Suprapubic skin (tissue), 4 donors: ENCODE results near the gene JAZF1.

Experiments
- CTCF ChIP-seq, 2 donors: fragments of 200-600 bp in 1 of 2; fragments of 450-650 bp in 1 of 2; sonication (generic) in 1 of 2; IDR thresholded peaks; one replicate each; pipeline ENCODE4 v1.5.1; 2016 to 2019; ENCODE audit warnings: antibody characterized with exemption in 2 of 2, mild to moderate bottlenecking in 1 of 2, moderate library complexity in 1 of 2
- POLR2A ChIP-seq, 2 donors: fragments of 450-650 bp; IDR thresholded peaks; one replicate each; pipeline ENCODE4 v1.6.1; 2017; ENCODE audit warnings: antibody characterized with exemption in 2 of 2, mild to moderate bottlenecking in 2 of 2, moderate library complexity in 2 of 2
- POLR2AphosphoS5 ChIP-seq, 3 donors: sonication (generic); formaldehyde crosslinking; IDR thresholded peaks; one replicate each; pipeline ENCODE4 v1.6.1; 2017; ENCODE audit warnings: antibody characterized with exemption in 3 of 3

DNA sequence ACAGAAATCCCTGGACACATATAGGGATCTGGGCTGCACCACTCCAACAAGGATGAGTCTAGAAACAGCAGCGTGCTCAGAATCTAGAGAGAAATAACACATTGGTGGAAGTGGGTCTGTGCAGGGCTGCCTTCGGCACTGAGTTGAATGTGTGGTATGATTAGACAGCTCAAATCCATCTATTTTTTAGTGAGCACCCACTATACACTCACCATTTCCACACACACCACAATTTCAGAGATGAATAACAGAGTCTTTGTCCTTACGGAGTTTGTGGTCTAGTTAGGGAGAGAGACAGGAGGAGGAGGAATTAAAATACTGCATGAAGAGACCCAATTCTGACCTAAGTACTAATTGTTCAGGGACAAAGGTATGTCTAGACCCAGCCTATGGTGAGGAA, 44.2 kb downstream of the JAZF1 start:
- TF ChIP-seq CTCF (IDR thresholded peaks at IDR 0.05) (no peak), POLR2A (IDR thresholded peaks at IDR 0.05) (no peak), POLR2AphosphoS5 (IDR thresholded peaks at IDR 0.05) (no peak)
